Measurements from ENCODE around the gene HRNR.
"Not testable (repeated sequence)": the region's sequence is repeated elsewhere in the genome, so short reads cannot be mapped to it uniquely, and the experiment has no call there.

HRNR gene

DNA sequence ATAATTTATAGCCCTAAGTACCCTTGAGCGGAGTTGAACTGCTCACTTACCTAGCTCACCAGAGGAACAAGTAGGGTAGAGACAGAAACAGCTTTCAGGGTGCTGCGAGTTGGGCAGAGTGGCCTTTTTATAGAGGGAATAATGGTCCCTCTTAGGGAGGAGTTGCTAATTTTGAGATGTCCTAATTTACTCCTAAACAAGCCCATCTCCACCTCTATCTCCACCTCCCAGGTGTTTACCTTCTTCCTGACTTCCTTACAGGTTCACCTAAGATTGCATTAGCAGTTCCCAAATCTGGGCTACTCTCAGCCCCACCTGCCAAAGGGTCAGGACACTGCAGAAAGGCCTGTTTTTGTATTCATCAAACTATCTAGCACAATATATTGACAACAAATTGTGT lies at the start of gene HRNR:
TSS of gene HRNR (minus strand) at position 101 of the 400 bp plus-strand sequence. CDS start 940 bp downstream, outside the sequence.
- DNase-seq, result no peak

DNA sequence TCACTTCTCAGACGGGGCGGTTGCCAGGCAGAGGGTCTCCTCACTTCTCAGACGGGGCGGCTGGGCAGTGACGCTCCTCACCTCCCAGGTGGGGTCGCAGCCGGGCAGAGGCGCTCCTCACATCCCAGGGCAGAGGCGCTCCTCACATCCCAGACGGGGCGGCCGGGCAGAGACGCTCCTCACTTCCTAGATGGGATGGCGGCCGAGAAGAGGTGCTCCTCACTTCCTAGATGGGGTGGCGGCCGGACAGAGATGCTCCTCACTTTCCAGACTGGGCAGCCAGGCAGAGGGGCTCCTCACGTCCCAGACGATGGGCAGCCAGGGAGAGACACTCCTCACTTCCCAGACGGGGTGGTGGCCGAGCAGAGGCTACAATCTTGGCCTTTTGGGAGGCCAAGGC lies 32.4 kb upstream of the HRNR start:
- not testable (repeated sequence) for DNase-seq

DNA sequence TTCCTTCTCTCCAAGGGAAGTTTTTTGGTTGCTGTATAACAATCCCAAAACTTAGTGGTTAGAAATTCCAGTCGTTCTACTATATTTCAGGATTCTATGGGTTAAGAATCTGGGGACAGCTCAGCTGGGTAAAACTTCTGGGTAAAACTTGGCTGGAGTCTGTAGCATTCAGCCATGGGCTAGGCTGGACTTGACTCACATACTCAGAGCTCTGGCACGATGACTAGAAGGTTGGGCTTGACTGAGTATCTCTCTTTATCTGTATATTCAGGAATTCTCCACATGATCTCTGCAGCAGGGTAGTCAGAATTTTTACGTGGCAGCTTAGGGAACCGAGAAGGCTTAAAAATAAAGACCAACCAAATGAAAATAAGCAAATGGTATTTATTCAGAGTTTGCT lies 28.2 kb upstream of the HRNR start:
- no peak for DNase-seq

DNA sequence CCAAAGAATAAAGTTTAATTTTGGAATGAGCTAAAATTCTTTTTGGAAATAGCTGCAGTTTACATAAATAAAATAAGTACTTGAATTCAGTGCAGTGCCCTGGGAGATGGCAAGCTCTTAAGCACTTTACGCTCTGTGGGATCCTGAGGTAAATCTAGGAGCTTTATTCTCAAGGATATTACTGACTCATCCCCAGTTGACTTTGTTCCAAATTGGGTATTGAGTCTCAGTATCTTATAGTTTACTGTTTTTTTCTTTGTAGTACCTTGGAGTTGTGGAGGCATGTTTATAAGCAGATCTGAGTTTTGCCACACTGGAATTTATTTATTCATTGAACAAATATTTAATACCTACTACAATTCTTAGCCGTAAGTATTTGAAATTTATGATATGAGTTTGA lies 27.4 kb upstream of the HRNR start:
- no peak for DNase-seq

DNA sequence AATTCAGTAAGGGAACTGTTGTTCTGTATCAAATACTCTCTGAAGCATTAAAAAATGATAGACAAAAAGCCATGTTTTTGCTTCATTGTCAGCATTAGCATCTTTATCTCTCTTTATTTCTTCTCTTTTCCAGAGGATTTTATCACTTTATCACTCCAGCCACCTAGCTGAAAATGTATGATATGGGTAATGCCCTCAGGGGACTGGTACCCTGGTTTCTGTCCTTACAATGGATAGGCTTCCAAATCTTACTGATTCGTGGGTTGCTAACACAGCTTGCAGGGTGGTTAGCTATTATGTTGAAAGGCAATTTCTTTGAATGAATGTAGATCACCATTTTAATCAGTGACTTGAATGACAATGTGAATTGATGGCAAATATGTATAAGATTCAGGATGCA lies 23.3 kb upstream of the HRNR start:
- no peak for DNase-seq

DNA sequence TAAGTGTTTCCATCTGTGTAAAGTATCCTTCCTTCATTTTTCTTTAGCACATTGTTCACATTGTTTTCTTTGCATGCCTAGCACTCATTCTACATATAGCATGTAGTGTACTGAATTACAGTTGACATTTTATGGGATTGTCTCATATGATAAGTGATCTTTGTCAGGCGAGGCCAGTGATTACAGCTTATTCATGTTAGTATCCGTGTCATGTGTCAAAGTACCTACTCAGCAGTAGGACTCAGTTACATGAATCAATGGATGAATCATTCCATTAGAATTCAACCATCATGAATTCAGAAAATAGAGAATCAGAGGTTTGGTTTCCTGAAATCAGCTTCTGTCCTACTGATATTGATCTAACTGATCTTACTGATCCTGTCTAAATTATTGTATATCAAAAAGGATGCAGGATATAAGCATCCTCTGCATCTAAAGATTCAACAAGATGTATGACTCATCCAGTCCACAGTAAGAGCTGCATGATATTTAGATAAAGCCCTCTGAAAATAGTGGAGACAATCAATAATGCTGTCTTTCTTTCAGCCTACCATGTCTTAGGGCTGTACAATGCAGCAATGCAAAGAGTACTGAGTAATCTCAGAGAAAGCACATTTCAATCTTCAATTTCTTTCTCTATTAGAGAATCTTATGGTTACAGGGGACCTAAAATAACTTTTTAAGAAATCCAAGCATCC lies 20.7 kb upstream of the HRNR start:
- no peak for DNase-seq

DNA sequence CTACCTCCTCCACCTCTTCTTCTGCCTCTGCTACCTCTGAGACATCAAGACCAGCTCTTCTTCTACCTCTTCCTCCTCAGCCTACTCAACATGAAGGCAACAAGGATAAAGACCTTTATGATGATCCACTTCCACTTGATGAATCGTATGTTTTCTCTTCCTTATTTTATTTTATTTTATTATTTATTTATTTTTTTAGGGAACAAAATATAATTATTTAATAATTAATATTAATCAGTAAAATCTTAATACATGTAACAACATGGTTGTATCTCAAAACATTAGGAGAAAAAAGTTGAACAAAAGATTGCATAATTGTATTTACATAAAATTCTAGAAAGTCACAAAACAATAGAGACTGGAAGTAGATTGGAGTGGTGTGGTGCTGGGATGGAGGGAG lies 13.1 kb upstream of the HRNR start:
- DNase-seq, result no peak

DNA sequence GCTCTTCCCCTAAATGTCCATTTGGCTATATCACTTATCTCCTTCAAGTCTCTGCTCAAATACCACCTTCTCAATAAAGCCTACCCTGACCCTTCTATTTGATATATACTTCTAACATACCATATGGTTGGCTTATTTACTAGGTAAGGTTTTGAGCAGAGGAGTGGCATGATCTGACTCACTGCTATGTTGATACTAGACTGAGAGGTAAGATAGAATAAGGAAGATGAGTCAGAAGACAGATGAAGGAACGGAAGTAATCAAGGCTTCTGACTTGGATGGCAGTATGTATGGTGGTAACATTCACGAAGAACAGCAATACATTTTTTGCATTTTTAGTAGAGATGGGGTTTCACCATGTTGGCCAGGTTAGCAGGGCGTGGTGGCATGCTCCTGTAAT lies 4.8 kb upstream of the HRNR start:
- no peak for DNase-seq

DNA sequence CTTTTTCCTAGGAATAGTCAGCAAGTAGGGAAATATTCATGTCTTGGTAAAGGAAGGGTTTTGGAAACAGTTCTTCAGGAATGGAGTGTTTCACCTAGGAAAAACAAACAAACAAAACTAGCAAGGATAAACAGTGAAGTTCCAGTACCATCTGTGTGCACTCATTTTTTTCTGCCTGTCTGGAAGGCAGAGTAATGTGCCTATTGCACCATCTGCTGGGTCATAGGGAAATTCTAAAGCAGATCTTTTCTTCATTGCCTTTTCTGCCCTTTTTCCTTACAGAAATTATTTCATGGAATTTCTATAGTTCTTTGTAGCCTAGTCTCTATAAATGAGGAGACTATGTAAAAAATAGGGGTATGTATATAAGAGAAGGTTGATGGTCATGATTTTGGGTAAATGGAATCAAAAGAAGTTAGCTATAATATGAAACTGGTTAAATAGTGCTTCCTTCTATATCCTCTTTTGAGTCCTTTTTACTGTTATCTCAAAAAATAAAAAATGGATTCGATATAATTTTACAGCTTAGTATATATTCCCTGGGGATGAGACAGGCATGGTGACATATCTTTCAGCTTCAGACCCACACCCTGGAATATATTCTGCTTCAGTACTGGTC lies 3.4 kb upstream of the HRNR start:
- no peak for DNase-seq

DNA sequence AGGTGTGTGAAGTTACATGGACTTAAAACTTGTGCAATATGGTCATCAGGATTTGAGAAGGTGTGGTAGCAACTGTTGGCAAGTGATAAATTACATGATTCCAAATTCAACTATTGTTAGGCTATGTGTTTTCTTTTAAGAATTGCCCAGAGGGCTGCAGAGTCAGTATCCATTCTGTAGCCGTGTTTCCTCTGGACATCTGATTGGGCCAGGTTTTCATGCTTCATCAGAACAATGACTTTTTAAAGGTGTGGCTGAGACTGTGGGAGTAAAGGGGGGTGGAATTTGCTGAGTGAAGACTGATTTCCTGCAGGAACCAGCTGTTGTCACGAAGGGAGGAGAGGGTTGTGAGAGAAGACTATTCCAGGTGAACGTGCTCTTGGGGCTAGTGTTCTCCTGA lies 1.7 kb upstream of the HRNR start:
- no peak for DNase-seq

DNA sequence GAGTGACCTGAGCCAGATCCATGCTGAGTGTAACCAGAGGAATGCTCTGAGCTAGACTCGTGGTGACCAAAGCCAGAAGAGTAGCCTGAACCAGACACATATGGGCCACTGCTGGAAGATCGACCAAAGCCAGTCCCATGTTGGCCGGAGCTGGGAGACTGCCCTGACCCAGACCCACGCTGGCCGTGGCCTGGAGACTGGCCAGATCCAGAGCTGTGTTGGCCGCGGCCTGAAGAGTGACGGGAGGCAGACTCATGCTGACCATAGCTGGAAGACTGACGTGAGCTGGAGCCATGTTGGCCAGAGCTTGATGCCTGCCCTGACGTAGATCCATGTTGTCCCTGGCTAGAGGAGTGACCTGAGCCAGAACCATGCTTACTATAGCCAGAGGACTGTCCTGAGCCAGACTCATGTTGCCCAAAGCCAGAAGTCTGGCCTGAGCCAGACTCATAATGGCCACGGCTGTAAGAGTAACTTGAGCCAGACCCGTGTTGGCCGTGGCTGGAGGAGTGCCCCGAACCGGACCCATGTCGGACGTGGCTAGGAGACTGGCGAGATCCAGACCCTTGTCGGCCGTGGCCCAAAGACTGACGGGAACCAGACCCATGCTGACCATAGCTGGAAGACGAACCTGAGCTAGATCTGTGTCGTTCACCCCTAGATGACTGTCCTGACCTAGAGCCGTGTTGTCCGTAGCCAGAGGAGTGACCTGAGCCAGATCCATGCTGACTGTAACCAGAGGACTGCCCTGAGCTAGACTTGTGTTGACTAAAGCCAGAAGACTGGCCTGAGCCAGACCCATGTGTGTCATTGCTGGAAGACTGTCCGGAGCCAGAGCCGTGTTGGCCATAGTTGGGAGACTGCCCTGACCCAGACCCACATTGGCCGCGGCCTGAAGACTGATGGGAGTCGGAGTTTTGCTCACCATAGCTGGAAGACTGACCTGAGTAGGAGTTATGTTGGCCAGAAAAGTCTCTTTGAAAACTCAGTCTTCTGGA lies 3.5 kb downstream of the HRNR start:
- no peak for DNase-seq

DNA sequence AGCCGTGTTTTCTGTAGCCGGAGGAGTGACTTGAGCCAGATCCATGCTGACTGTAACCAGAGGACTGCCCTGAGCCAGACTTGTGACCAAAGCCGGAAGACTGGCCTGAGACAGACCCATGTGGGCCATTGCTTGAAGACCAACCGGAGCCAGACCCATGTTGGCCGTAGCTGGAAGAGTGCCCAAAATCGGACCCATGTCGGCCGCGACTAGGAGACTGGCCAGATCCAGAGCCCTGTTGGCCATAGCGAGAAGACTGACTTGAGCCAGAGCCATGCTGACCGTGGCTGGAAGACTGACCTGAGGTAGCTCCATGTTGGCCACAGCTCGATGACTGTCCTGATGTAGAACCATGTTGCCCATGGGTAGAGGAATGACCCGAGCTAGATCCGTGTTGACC lies 4.6 kb downstream of the HRNR start:
- DNase-seq, result not testable (repeated sequence)

DNA sequence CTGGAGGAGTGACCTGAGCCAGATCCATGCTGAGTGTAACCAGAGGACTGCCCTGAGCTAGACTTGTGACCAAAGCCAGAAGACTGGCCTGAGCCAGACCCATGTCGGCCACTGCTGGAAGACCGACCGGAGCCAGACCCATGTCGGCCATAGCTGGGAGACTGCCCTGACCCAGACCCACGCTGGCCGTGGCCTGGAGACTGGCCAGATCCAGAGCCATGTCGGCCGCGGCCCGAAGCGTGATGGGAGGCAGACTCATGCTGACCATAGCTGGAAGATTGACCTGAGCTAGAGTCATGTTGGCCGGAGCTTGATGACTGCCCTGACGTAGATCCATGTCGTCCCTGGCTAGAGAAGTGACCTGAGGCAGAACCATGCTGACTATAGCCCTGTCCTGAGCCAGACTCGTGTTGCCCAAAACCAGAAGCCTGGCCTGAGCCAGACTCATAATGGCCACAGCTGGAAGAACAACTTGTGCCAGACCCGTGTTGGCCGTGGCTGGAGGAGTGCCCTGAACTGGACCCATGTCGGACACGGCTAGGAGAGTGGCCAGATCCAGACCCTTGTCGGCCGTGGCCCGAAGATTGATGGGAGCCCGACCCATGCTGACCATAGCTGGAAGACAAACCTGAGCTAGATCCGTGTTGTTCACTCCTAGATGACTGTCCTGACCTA lies 5.1 kb downstream of the HRNR start:
- no peak for DNase-seq

DNA sequence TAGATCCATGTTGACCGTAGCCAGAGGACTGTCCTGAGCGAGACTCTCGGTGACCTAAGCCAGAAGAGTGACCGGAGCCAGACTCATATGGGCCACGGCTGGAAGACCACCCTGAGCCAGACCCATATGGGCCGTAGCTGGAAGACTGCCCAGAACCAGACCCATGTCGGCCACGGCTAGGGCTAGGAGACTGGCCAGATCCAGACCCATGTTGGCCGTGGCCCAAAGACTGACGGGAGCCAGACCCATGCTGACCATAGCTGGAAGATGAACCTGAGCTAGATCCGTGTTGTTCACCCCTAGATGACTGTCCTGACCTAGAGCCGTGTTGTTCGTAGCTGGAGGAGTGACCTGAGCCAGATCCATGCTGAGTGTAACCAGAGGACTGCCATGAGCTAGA lies 8.4 kb downstream of the HRNR start:
- not testable (repeated sequence) for DNase-seq

DNA sequence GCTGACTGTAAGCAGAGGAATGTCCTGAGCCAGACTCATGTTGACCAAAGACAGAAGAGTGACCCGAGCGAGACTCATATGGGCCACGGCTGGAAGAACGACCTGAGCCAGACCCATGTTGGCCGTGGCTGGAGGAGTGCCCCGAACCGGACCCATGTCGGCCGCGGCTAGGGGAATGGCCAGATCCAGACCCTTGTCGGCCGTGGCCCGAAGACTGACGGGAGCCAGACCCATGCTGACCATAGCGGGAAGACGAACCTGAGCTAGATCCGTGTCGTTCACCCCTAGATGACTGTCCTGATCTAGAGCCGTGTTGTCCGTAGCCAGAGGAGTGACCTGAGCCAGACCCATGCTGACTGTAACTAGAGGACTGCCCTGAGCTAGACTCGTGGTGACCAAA lies 9.1 kb downstream of the HRNR start:
- not testable (repeated sequence) for DNase-seq

DNA sequence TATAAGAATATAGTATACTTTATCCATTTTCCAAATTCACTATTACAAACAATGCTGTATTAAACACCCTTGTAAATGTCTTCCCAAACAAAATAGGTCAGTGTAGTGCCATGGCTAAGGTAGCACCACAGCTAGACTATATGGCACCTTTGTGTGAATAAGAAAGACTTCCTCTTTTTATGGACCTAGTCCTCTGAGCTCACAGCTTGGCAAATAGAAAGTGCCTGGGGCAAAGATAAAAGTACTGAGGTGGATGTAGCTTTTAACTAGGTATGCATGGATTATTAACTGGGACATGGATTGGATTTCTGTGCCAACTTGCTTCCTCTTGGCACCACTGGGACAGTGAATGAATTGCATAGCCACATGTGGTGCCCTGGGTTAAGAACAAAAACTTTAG lies 25.0 kb downstream of the HRNR start:
- DNase-seq, result no peak

DNA sequence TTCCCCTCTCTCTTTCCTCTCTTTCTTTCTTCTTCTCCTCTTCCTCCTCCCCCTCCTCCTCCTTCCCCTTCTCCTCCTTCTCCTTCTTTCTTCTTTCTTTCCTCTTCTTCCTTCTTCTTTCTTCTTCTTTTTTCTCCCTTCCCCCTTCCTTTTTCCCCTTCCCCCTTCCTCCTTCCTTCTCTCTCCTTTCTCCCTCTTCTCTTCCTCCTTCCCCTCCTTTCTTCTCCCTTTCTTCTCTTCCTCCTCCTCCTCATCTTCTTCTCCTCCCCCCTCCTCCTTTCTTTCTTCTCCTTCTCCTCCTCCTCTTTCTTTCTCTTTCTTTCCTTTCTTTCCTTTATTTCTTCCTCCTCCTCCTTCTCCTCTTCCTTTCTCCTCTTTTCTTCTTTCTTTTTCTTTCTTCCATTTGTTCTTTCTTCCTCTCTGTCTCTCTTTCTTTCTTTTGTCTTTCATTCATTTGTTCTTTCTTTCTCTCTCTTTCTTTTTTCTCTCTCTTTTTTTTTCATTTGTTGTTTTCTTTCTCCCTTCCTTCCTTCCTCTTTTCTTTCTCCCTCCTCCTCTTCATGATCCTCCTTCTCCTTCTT lies 26.5 kb downstream of the HRNR start:
- DNase-seq, result no peak

DNA sequence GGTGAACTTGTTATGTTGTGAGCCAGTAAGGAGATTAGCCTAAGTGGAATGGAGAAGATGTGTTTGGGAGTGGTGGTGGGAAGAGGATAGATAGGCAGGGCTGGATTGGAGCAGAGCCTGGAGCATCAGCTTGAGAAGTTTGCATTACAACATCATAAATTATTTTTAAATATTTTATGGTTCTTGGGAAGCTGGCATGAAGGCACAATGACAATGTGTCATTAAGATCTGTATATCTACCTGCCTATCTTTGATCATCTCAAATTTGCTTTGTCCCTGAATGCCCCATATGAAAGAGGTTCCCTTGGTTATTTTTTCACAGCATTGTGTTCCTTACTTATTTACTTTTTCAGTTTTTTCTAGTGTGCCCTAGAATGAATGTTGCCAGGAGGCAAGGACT lies 32.3 kb downstream of the HRNR start:
- DNase-seq, result no peak

DNA sequence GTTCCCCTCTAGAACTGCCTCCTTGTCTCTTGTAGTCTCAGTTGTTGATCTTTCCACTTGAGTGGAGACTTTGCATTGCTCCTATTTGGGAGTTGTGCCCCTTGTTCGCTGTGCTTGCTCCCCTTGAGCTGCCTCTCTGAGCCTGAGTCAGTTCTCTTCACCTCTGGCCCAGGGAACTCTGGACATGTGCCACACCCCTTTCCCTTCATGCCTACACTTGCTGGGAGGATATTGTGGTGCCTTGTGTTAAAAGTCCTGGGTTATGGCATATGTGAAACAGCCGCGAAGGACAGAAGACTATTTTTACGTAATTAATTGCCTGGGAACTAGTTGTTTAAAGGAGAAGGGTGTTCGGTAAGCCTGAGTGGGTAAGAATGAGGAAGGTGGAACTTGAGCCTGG lies 32.7 kb downstream of the HRNR start:
- DNase-seq, result no peak

DNA sequence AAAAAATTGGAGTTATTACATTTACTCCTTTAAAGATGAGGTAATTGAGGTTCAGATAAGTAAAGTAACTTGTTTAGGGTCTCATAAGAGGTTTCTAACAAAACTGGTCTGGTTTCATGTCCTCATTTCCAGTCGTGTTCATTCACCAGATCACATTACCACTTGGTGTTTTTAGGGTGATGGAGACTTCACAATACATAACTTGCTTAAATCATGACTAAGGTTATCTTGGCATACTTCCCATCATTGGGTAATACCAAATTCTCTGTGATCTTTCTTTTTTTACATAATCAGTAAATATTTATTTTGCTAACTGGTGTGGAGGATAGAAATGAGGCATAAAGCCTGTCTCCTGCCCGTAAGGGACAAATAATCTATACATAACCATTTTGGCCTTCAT lies 33.4 kb downstream of the HRNR start:
- no peak for DNase-seq

DNA sequence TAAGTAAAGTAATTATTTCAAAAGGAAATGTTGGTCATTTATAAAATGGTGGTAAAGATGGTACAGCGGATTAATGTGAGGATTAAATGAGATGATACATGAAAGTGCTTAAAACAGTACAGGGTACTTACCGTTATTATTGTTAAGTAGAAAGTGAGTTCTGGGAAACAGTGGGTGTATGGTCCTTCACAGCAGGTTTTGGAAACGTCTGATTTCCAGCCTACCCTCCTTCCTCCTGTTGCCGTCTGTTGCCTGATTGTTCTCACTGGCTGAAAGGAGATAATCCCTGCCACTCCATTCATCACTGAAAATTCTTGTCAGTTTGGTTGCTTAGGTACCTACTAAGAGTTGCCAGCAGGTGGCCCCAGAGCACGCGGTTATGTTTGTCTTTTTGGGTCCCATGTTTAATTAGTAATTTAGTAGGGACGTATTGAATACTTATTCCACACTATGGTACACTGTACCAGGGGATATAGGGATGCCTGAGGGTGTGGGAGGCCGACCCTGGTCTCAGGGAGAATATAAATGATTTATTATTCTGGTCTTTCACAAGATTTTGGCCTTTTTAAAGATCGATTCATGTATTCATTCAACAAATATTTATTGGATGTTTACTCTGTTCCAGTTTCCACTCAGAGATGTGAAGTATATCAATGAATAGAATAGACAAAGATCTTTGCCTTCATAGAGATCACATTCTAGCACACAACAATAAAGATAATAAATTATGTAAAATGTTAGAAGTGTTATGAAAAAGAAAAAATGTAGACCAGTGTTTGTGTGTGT lies 34.1 kb downstream of the HRNR start:
- DNase-seq, result peak; percentile 64

Measured in activated gamma-delta T cell treated with Interleukin-2 at 50 U/mL for 16 hours (primary cell).